ENCODE results near the gene DLK2. TPM values are rescaled to one million over a fixed set of nuclear protein-coding genes. Genes with fewer than 3 reads are reported as not detected.
A peak's percentile ranks its signal among the peaks of the same experiment; 100 is the strongest.

The DLK2 gene
- total and polyA plus RNA-seq, 2 experiments from 2014 or later, result 0.76 to 1.4 TPM

DNA sequence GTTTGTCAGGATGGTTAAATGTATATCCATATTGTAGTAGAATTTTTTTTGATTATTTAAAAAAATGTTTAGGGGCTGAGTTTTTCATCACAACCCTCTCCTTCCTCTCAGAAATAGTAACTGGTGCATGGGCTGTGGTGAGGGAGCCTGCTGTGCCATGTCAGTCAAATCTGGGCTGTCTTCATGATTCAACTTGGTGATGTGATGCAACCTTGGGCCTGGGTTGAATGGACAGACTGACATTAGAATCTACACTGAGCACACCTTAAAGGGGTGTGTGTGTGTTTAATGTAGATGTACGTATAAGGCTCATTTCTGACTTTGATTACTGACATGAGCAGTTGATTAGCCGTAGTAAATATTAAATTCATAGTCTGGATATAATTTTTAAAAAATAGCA, 25.7 kb upstream of the DLK2 start:
- Histone ChIP-seq H3K4me3 (no peak overlapping the region), H3K79me2 (ENCODE audit: insufficient read depth) (no peaks in the 10 kb centered on the region; the same call in none of the 2 replicates), H2AFZ (no peak overlapping the region), H4K20me1 (ENCODE audit: insufficient read depth) (no peaks in the 10 kb centered on the region), H3K9me2 (ENCODE audit: insufficient read depth) (no peaks in the 10 kb centered on the region), H3K9ac (no peak overlapping the region), H3K27me3 (replicated peaks; ENCODE audit: insufficient read depth) (no peaks in the 10 kb centered on the region), H3K4me2 (ENCODE audit: unreplicated experiment) (peak overlapping the region; percentile 17), H3K27ac (no peak overlapping the region), H3K4me1 (ENCODE audit: insufficient read depth) (peaks cover 10% of the 10 kb centered on the region), H3K36me3 (ENCODE audit: low read depth) (no peaks in the 10 kb centered on the region), H3K9me3 (ENCODE audit: low read depth) (no peaks in the 10 kb centered on the region), H3F3A (ENCODE audit: insufficient read depth) (peaks cover 7% of the 10 kb centered on the region; the same call in 1 of the 2 replicates)
- TF ChIP-seq EZH2 (IDR thresholded peaks at IDR 0.05; ENCODE audit: insufficient read depth, poor library complexity, severe bottlenecking) (no peak), EZH2phosphoT487 (IDR thresholded peaks at IDR 0.05; ENCODE audit: insufficient read depth, low read depth) (no peak)
- 81 to 91% methylated on average over 2 of the region's 2 CpGs for WGBS, 2 experiments (ENCODE audit: low coverage in 1 of 2, low lambda C conversion rate in 2 of 2, missing lambda C conversion rate in 2 of 2)
- in situ Hi-C loops (cut with MboI), result no loop called here
- no peak for DNase-seq

DNA sequence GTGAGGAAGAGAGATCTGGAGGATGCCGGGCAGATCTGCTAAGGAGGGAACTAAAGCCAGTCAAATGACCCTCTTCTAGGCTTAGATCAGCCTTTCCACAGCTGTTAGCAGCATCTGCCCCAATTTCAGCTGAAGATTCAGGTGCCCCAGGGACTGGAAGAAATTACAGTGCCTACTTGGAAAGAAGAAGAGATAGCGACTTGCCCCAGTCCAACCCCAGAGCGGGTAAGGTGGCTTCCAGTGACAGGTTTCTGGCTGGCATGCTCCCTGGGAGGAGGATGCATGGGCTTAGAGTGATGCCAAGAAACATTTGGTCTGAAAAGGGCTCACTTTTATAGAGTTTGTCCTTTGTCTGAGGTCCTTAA, 22.6 kb upstream of the DLK2 start:
- Histone ChIP-seq H3K27ac (peak overlapping the region; percentile 45), H3K4me1 (ENCODE audit: insufficient read depth) (peaks cover 10% of the 10 kb centered on the region), H3K79me2 (ENCODE audit: insufficient read depth) (no peaks in the 10 kb centered on the region; the same call in none of the 2 replicates), H3K4me3 (peak overlapping the region; percentile 93), H2AFZ (peak overlapping the region; percentile 94), H3K9ac (peak overlapping the region; percentile 96), H3K9me3 (ENCODE audit: low read depth) (no peaks in the 10 kb centered on the region), H3K4me2 (ENCODE audit: unreplicated experiment) (peak overlapping the region; percentile 89), H3K36me3 (ENCODE audit: low read depth) (no peaks in the 10 kb centered on the region), H3K27me3 (replicated peaks; ENCODE audit: insufficient read depth) (no peaks in the 10 kb centered on the region), H4K20me1 (ENCODE audit: insufficient read depth) (no peaks in the 10 kb centered on the region), H3K9me2 (ENCODE audit: insufficient read depth) (no peaks in the 10 kb centered on the region), H3F3A (ENCODE audit: insufficient read depth) (peaks cover 7% of the 10 kb centered on the region; the same call in 1 of the 2 replicates)
- WGBS, 2 experiments (ENCODE audit: low coverage in 1 of 2, low lambda C conversion rate in 2 of 2, missing lambda C conversion rate in 2 of 2), result 14 to 15% methylated on average over 3 of the region's 3 CpGs
- TF ChIP-seq EZH2phosphoT487 (IDR thresholded peaks at IDR 0.05; ENCODE audit: insufficient read depth, low read depth) (no peak), EZH2 (IDR thresholded peaks at IDR 0.05; ENCODE audit: insufficient read depth, poor library complexity, severe bottlenecking) (no peak)
- in situ Hi-C loops (cut with MboI), result no loop called here
- peak; percentile 43 for DNase-seq

- peak; percentile 92 for DNase-seq
- peak within 1 kb of the TSS; percentile 96 for H3K9ac ChIP-seq
- in situ Hi-C loops (cut with MboI), result no loop called here
- no peaks in the 10 kb centered on the region for H3K36me3 ChIP-seq (ENCODE audit: low read depth)
- no peaks in the 10 kb centered on the region for H4K20me1 ChIP-seq (ENCODE audit: insufficient read depth)
- peak within 1 kb of the TSS; percentile 94 for H2AFZ ChIP-seq
- peaks cover 10% of the 10 kb centered on the region for H3K4me1 ChIP-seq (ENCODE audit: insufficient read depth)
- H3K9me2 ChIP-seq (ENCODE audit: insufficient read depth), result no peaks in the 10 kb centered on the region
- peak within 1 kb of the TSS; percentile 93 for H3K4me3 ChIP-seq
- WGBS, 2 experiments (ENCODE audit: low coverage in 1 of 2, low lambda C conversion rate in 2 of 2, missing lambda C conversion rate in 2 of 2), result 3% methylated on average over 24 to 34 of the region's 34 CpGs
- no peaks in the 10 kb centered on the region; the same call in none of the 2 replicates for H3K79me2 ChIP-seq (ENCODE audit: insufficient read depth)
- peaks cover 7% of the 10 kb centered on the region; the same call in 1 of the 2 replicates for H3F3A ChIP-seq (ENCODE audit: insufficient read depth)
- H3K27ac ChIP-seq, result peak within 1 kb of the TSS; percentile 45
- TF ChIP-seq EZH2phosphoT487 (IDR thresholded peaks at IDR 0.05; ENCODE audit: insufficient read depth, low read depth), result no peak
- no peaks in the 10 kb centered on the region for H3K27me3 ChIP-seq (replicated peaks; ENCODE audit: insufficient read depth)
- H3K4me2 ChIP-seq (ENCODE audit: unreplicated experiment), result peak within 1 kb of the TSS; percentile 89
- H3K9me3 ChIP-seq (ENCODE audit: low read depth), result no peaks in the 10 kb centered on the region
These were observed 22.1 kb upstream of the DLK2 start, which contains the start of gene TJAP1 for GRCh38 chr6:43477235-43478007. TSS of gene TJAP1 (plus strand) at chr6:43477570. CDS start at chr6:43499002, 21,432 bp downstream.

GRCh38 chr6:43476746-43477145, 21.4 kb upstream of the DLK2 start:
- H3K9me3 ChIP-seq (ENCODE audit: low read depth), result no peaks in the 10 kb centered on the region
- H2AFZ ChIP-seq, result peak overlapping the region; percentile 94
- no peak overlapping the region; the same call in 1 of the 2 replicates for H3K27ac ChIP-seq
- 17 to 33% methylated on average over 2 of the region's 2 CpGs for WGBS, 2 experiments (ENCODE audit: low coverage in 1 of 2, low lambda C conversion rate in 2 of 2, missing lambda C conversion rate in 2 of 2)
- DNase-seq, result peak; percentile 36
- H3K36me3 ChIP-seq (ENCODE audit: low read depth), result no peaks in the 10 kb centered on the region
- peaks cover 10% of the 10 kb centered on the region for H3K4me1 ChIP-seq (ENCODE audit: insufficient read depth)
- peaks cover 7% of the 10 kb centered on the region; the same call in 1 of the 2 replicates for H3F3A ChIP-seq (ENCODE audit: insufficient read depth)
- no peaks in the 10 kb centered on the region for H3K27me3 ChIP-seq (replicated peaks; ENCODE audit: insufficient read depth)
- TF ChIP-seq EZH2phosphoT487 (IDR thresholded peaks at IDR 0.05; ENCODE audit: insufficient read depth, low read depth) (no peak), EZH2 (IDR thresholded peaks at IDR 0.05; ENCODE audit: insufficient read depth, poor library complexity, severe bottlenecking) (no peak)
- in situ Hi-C loops (cut with MboI), result no loop called here
- peak overlapping the region; percentile 96 for H3K9ac ChIP-seq
- no peaks in the 10 kb centered on the region for H3K9me2 ChIP-seq (ENCODE audit: insufficient read depth)
- H3K4me2 ChIP-seq (ENCODE audit: unreplicated experiment), result peak overlapping the region; percentile 89
- H3K4me3 ChIP-seq, result peak overlapping the region; percentile 93
- no peaks in the 10 kb centered on the region for H4K20me1 ChIP-seq (ENCODE audit: insufficient read depth)
- no peaks in the 10 kb centered on the region; the same call in none of the 2 replicates for H3K79me2 ChIP-seq (ENCODE audit: insufficient read depth)
